CD14-positive monocyte (primary cell): ENCODE results near the gene UFSP2. TPM values are rescaled to one million over a fixed set of nuclear protein-coding genes. Genes with fewer than 3 reads are reported as not detected.
A peak's percentile ranks its signal among the peaks of the same experiment; 100 is the strongest.

Experiments used
- DNase-seq, 3 donors: peaks; one replicate each; pipeline ENCODE4 v3.0.0-alpha.2; 2011 to 2022
- H2AFZ ChIP-seq: 2 replicates; pipeline ENCODE4 v1.6.0; 2012; ENCODE audit warnings: mild to moderate bottlenecking, low read depth, low read length, inconsistent platforms; ENCODE audit not compliant: insufficient read depth, poor library complexity, severe bottlenecking
- H3K27ac ChIP-seq, 2 donors: 1 replicate in 1 of 2; 2 replicates in 1 of 2; pipeline ENCODE4 v1.5.1; 2012 to 2013; ENCODE audit warnings: low read length in 2 of 2, control low read depth in 1 of 2, inconsistent platforms in 1 of 2, low read depth in 1 of 2, mild to moderate bottlenecking in 1 of 2
- H3K27me3 ChIP-seq, 2 donors: one replicate each; pipeline versions ENCODE4 v1.6.0 to v1.6.1; 2011 to 2013; ENCODE audit warnings: low read length in 2 of 2; ENCODE audit not compliant: control insufficient read depth in 2 of 2, insufficient read depth in 2 of 2
- H3K36me3 ChIP-seq, 2 donors: replicated peaks in 1 of 2; 1 replicate in 1 of 2; 2 replicates in 1 of 2; pipeline versions ENCODE4 v1.5.1 to v1.6.1; 2012 to 2013; ENCODE audit warnings: low read length in 2 of 2, control low read depth in 1 of 2, inconsistent platforms in 1 of 2, mild to moderate bottlenecking in 1 of 2; ENCODE audit not compliant: insufficient read depth in 2 of 2, control insufficient read depth in 1 of 2
- H3K4me1 ChIP-seq, 2 donors: 1 replicate in 1 of 2; 2 replicates in 1 of 2; pipeline versions ENCODE4 v1.5.1 to v1.6.1; 2012 to 2013; ENCODE audit warnings: low read length in 2 of 2, control low read depth in 1 of 2, inconsistent platforms in 1 of 2, mild to moderate bottlenecking in 1 of 2, moderate library complexity in 1 of 2; ENCODE audit not compliant: insufficient read depth in 2 of 2, control insufficient read depth in 1 of 2
- H3K4me2 ChIP-seq: replicated peaks from 2 replicates; pipeline ENCODE3; 2012; ENCODE audit warnings: low read length, moderate library complexity, mild to moderate bottlenecking; ENCODE audit not compliant: poor library complexity, severe bottlenecking; ENCODE audit errors: extremely low read depth
- H3K4me3 ChIP-seq, 3 experiments: fragments of 200-600 bp in 1 of 3; sonication (generic) in 1 of 3; replicated peaks in 1 of 3; 1 replicate in 2 of 3; 2 replicates in 1 of 3; pipeline ENCODE4 v1.5.1; 2011 to 2013; ENCODE audit warnings: low read length in 3 of 3, mild to moderate bottlenecking in 3 of 3, control low read depth in 2 of 3, low read depth in 2 of 3, inconsistent platforms in 1 of 3, moderate library complexity in 1 of 3
- H3K79me2 ChIP-seq: 2 replicates; pipeline ENCODE4 v1.6.0; 2012; ENCODE audit warnings: mild to moderate bottlenecking, control low read depth, inconsistent platforms, low read length, moderate library complexity; ENCODE audit not compliant: insufficient read depth
- H3K9ac ChIP-seq: 2 replicates; pipeline ENCODE4 v1.6.0; 2017; ENCODE audit warnings: low read length, mild to moderate bottlenecking; ENCODE audit not compliant: insufficient read depth, poor library complexity, severe bottlenecking
- H3K9me3 ChIP-seq, 2 donors: replicated peaks in 1 of 2; 1 replicate in 1 of 2; 2 replicates in 1 of 2; pipeline versions ENCODE4 v1.5.1 to v1.6.1; 2012 to 2013; ENCODE audit warnings: low read length in 2 of 2, control low read depth in 1 of 2; ENCODE audit not compliant: control insufficient read depth in 1 of 2, insufficient read depth in 1 of 2
- H4K20me1 ChIP-seq: 2 replicates; pipeline ENCODE4 v1.6.0; 2012; ENCODE audit warnings: mild to moderate bottlenecking, low read length, control low read depth, moderate library complexity; ENCODE audit not compliant: insufficient read depth
- H3K27ac Mint-ChIP-seq, 7 donors: one replicate each; pipeline ENCODE4 v1.8.0; 2020; ENCODE audit warnings: mild to moderate bottlenecking in 7 of 7, mixed read lengths in 7 of 7, moderate library complexity in 6 of 7, inconsistent platforms in 2 of 7
- H3K27me3 Mint-ChIP-seq, 3 donors: one replicate each; pipeline ENCODE4 v1.8.0; 2021 to 2022; ENCODE audit warnings: low read depth in 3 of 3, mild to moderate bottlenecking in 3 of 3, mixed read lengths in 3 of 3, moderate library complexity in 3 of 3, inconsistent platforms in 1 of 3
- H3K36me3 Mint-ChIP-seq, 2 donors: one replicate each; pipeline ENCODE4 v1.8.0; 2020; ENCODE audit warnings: mixed read lengths in 2 of 2, inconsistent platforms in 1 of 2, mild to moderate bottlenecking in 1 of 2
- H3K4me1 Mint-ChIP-seq: one replicate; pipeline ENCODE4 v1.8.0; 2020; ENCODE audit warnings: mild to moderate bottlenecking, mixed read lengths
- H3K4me3 Mint-ChIP-seq, 2 donors: one replicate each; pipeline ENCODE4 v1.8.0; 2020; ENCODE audit warnings: mild to moderate bottlenecking in 2 of 2, mixed read lengths in 2 of 2, moderate library complexity in 1 of 2
- H3K9me3 Mint-ChIP-seq, 7 donors: one replicate each; pipeline ENCODE4 v1.8.0; 2020 to 2022; ENCODE audit warnings: mixed read lengths in 7 of 7, mild to moderate bottlenecking in 6 of 7, moderate library complexity in 6 of 7, inconsistent platforms in 2 of 7
- CTCF ChIP-seq: fragments of 200-600 bp; IDR thresholded peaks from one replicate; pipeline ENCODE4 v1.8.0; 2022; ENCODE audit warnings: antibody characterized with exemption, mild to moderate bottlenecking
- WGBS: methylation state at CpG from one replicate; pipeline ENCODE4 v1.1.5; 2013; ENCODE audit warnings: missing lambda C conversion rate; ENCODE audit not compliant: insufficient coverage; 5-methylcytosine and 5-hydroxymethylcytosine counted together
- intact Hi-C, 2 donors: fragments of 100-400 bp; cut with micrococcal nuclease; formaldehyde crosslinking; loops; one replicate each; pipeline versions ENCODE4 v1.15.0 to v1.15.1; 2023
- polyA plus RNA-seq, 3 donors: library from polyadenylated mRNA; depleted of rRNA in 1 of 3; unstranded in 2 of 3; stranded (reverse) in 1 of 3; fragments of 300-500 nt in 2 of 3; fragments of >200 nt in 1 of 3; fragmentation: Illumina TruSeq in 2 of 3; gene quantifications; 1 replicate in 2 of 3; 2 replicates in 1 of 3; pipeline ENCODE4 v1.2.3, GENCODE V29; 2012 to 2021

Gene UFSP2
- polyA plus RNA-seq, 3 donors, result 6.8 to 23.5 (median 13.8) TPM

GRCh38 chr4:185424905-185425646 lies 688 bp downstream of the UFSP2 start:
- Histone ChIP-seq H3K4me3 (peak overlapping the region; percentile 80 to 89 (median 80)), H3K4me2 (peak overlapping the region; percentile 77), H2AFZ (peak overlapping the region; percentile 82), H4K20me1 (no peaks in the 10 kb centered on the region), H3K27ac (peak overlapping the region; percentile 65 to 97), H3K4me1 (peaks cover 11 to 15% of the 10 kb centered on the region in 2 donors), H3K36me3 (peaks cover 0 to 17% of the 10 kb centered on the region in 2 donors), H3K9me3 (no peaks in the 10 kb centered on the region), H3K9ac (peak overlapping the region; percentile 92), H3K79me2 (peaks cover 10% of the 10 kb centered on the region), H3K27me3 (no peaks in the 10 kb centered on the region)
- intact Hi-C loops, result loop anchor here in 1 of 2 donors (1.0 kb wide), 1 partner anchor 28 kb away; no protein-coding TSS in a partner anchor
- H3K4me1 Mint-ChIP-seq, result peaks cover 16% of the 10 kb centered on the region
- peaks cover 0 to 7% (median 0%) of the 10 kb centered on the region in 7 donors for H3K9me3 Mint-ChIP-seq
- TF ChIP-seq CTCF, result no peak
- WGBS, result 16% methylated on average over 8 of the region's 13 CpGs
- H3K27me3 Mint-ChIP-seq, result peaks cover 7 to 24% (median 24%) of the 10 kb centered on the region in 3 donors
- H3K27ac Mint-ChIP-seq, result peak overlapping the region; percentile 98 to 99 (median 99)
- H3K4me3 Mint-ChIP-seq, result peak overlapping the region; percentile 94 to 96
- peaks cover 11 to 19% of the 10 kb centered on the region in 2 donors for H3K36me3 Mint-ChIP-seq
- peak; percentile 2 to 31 (median 7) for DNase-seq

- Mint-ChIP-seq H3K27ac (peak overlapping the region in 1 of 7 donors; percentile 16), H3K4me1 (peaks cover 16% of the 10 kb centered on the region), H3K4me3 (no peak overlapping the region), H3K9me3 (peaks cover 0 to 4% (median 0%) of the 10 kb centered on the region in 7 donors), H3K36me3 (peaks cover 24 to 37% of the 10 kb centered on the region in 2 donors), H3K27me3 (peaks cover 2 to 7% (median 2%) of the 10 kb centered on the region in 3 donors)
- H3K9me3 ChIP-seq, result no peaks in the 10 kb centered on the region
- no peak overlapping the region for H3K9ac ChIP-seq
- no peak overlapping the region for H3K4me3 ChIP-seq
- H3K4me2 ChIP-seq, result no peak overlapping the region
- WGBS, result no CpG with 5 or more reads among the region's 2 CpGs
- no peak overlapping the region for H3K27ac ChIP-seq
- no peaks in the 10 kb centered on the region for H4K20me1 ChIP-seq
- H3K4me1 ChIP-seq, result peaks cover 11 to 15% of the 10 kb centered on the region in 2 donors
- H2AFZ ChIP-seq, result no peak overlapping the region
- DNase-seq, result no peak
- no peaks in the 10 kb centered on the region for H3K27me3 ChIP-seq
- TF ChIP-seq CTCF, result no peak
- H3K79me2 ChIP-seq, result peaks cover 10% of the 10 kb centered on the region
- intact Hi-C loops, result no loop called here
- peaks cover 15 to 43% of the 10 kb centered on the region in 2 donors for H3K36me3 ChIP-seq
Observed at GRCh38 chr4:185421366-185422124, 4.2 kb downstream of the UFSP2 start.
